Measurements from ENCODE around the gene PRELP. TPM values are rescaled to one million over a fixed set of nuclear protein-coding genes. Genes with fewer than 3 reads are reported as not detected.
"Not testable (repeated sequence)": the region's sequence is repeated elsewhere in the genome, so short reads cannot be mapped to it uniquely, and the experiment has no call there.

Gene PRELP
- total RNA-seq, 2 experiments from 2014 or later = not detected

GRCh38 chr1:203443296-203443695 is 32.3 kb upstream of the PRELP start:
- intact Hi-C loops (cut with DNase I, micrococcal nuclease) = no loop called here
- CTCF ChIA-PET = interaction anchor here (1.3 kb wide), 1 partner anchor 176 kb away, joined by 4 read pairs; no protein-coding TSS in a partner anchor
- ATAC-seq = no peak
- peaks cover 2% of the 10 kb centered on the region for H3K9me3 Mint-ChIP-seq (ENCODE audit: low read depth)
- POLR2A ChIA-PET = no interaction called here
- no peak overlapping the region for H3K4me3 Mint-ChIP-seq
- H3K27ac Mint-ChIP-seq = no peak overlapping the region
- H3K36me3 Mint-ChIP-seq (ENCODE audit: low read depth) = no peaks in the 10 kb centered on the region
- peaks cover 4% of the 10 kb centered on the region for H3K27me3 Mint-ChIP-seq
- DNase-seq = no peak
- H3K4me1 Mint-ChIP-seq = no peaks in the 10 kb centered on the region

- Mint-ChIP-seq H3K36me3 (ENCODE audit: low read depth) (no peaks in the 10 kb centered on the region), H3K4me3 (no peak overlapping the region), H3K9me3 (ENCODE audit: low read depth) (peaks cover 2% of the 10 kb centered on the region), H3K4me1 (no peaks in the 10 kb centered on the region), H3K27me3 (peaks cover 4% of the 10 kb centered on the region), H3K27ac (no peak overlapping the region)
- ChIA-PET CTCF (interaction anchor here (0.6 to 1.3 kb wide), 2 partner anchors 177 to 752 kb away, joined by 3 to 4 read pairs; partner anchors contain the start of gene KISS1), POLR2A (no interaction called here)
- intact Hi-C loops (cut with DNase I, micrococcal nuclease) = no loop called here
- no peak for DNase-seq
- ATAC-seq = no peak
Measured at GRCh38 chr1:203444171-203444576, 31.4 kb upstream of the PRELP start.

- CTCF ChIA-PET = interaction anchor here (1.1 to 1.6 kb wide), 5 partner anchors 9 to 178 kb away, joined by 3 to 5 read pairs (median 4); no protein-coding TSS in a partner anchor
- Mint-ChIP-seq H3K4me1 (no peaks in the 10 kb centered on the region), H3K9me3 (ENCODE audit: low read depth) (peaks cover 2% of the 10 kb centered on the region), H3K27ac (no peak overlapping the region), H3K4me3 (no peak overlapping the region), H3K36me3 (ENCODE audit: low read depth) (no peaks in the 10 kb centered on the region), H3K27me3 (peaks cover 11% of the 10 kb centered on the region)
- POLR2A ChIA-PET = no interaction called here
- ATAC-seq (no peak), DNase-seq (no peak)
- intact Hi-C loops (cut with DNase I, micrococcal nuclease) = no loop called here
Measured at GRCh38 chr1:203447151-203447550, 28.5 kb upstream of the PRELP start.

GRCh38 chr1:203447598-203447997 is 28.0 kb upstream of the PRELP start:
- H3K4me1 Mint-ChIP-seq; H3K4me3 Mint-ChIP-seq; H3K9me3 Mint-ChIP-seq (ENCODE audit: low read depth); ATAC-seq; POLR2A ChIA-PET; H3K36me3 Mint-ChIP-seq (ENCODE audit: low read depth); H3K27ac Mint-ChIP-seq; DNase-seq; intact Hi-C loops (cut with DNase I, micrococcal nuclease): not testable (repeated sequence)
- peaks cover 11% of the 10 kb centered on the region for H3K27me3 Mint-ChIP-seq
- CTCF ChIA-PET = interaction anchor here (1.1 to 1.6 kb wide), 5 partner anchors 9 to 178 kb away, joined by 3 to 5 read pairs (median 4); no protein-coding TSS in a partner anchor

- H3K27me3 Mint-ChIP-seq = peaks cover 9% of the 10 kb centered on the region
- intact Hi-C loops (cut with DNase I, micrococcal nuclease) = no loop called here
- H3K9me3 Mint-ChIP-seq (ENCODE audit: low read depth) = peaks cover 2% of the 10 kb centered on the region
- ATAC-seq (no peak), DNase-seq (no peak)
- ChIA-PET POLR2A (no interaction called here), CTCF (interaction anchor here (1.5 to 1.6 kb wide), 2 partner anchors 113 to 179 kb away, joined by 3 to 4 read pairs; no protein-coding TSS in a partner anchor)
- no peak overlapping the region for H3K4me3 Mint-ChIP-seq
- H3K27ac Mint-ChIP-seq = no peak overlapping the region
- H3K36me3 Mint-ChIP-seq (ENCODE audit: low read depth) = no peaks in the 10 kb centered on the region
- no peaks in the 10 kb centered on the region for H3K4me1 Mint-ChIP-seq
Measured at GRCh38 chr1:203448521-203449061, 27.0 kb upstream of the PRELP start.

GRCh38 chr1:203450001-203450400 is 25.6 kb upstream of the PRELP start:
- ATAC-seq (no peak), DNase-seq (no peak)
- H3K27me3 Mint-ChIP-seq = peaks cover 11% of the 10 kb centered on the region
- ChIA-PET CTCF (interaction anchor here (1.0 to 1.7 kb wide), 2 partner anchors 183 to 234 kb away, joined by 3 to 5 read pairs; no protein-coding TSS in a partner anchor), POLR2A (no interaction called here)
- intact Hi-C loops (cut with DNase I, micrococcal nuclease) = no loop called here
- no peaks in the 10 kb centered on the region for H3K36me3 Mint-ChIP-seq (ENCODE audit: low read depth)
- no peak overlapping the region for H3K4me3 Mint-ChIP-seq
- H3K9me3 Mint-ChIP-seq (ENCODE audit: low read depth) = peaks cover under 1% of the 10 kb centered on the region
- H3K27ac Mint-ChIP-seq = no peak overlapping the region
- H3K4me1 Mint-ChIP-seq = no peaks in the 10 kb centered on the region

DNA sequence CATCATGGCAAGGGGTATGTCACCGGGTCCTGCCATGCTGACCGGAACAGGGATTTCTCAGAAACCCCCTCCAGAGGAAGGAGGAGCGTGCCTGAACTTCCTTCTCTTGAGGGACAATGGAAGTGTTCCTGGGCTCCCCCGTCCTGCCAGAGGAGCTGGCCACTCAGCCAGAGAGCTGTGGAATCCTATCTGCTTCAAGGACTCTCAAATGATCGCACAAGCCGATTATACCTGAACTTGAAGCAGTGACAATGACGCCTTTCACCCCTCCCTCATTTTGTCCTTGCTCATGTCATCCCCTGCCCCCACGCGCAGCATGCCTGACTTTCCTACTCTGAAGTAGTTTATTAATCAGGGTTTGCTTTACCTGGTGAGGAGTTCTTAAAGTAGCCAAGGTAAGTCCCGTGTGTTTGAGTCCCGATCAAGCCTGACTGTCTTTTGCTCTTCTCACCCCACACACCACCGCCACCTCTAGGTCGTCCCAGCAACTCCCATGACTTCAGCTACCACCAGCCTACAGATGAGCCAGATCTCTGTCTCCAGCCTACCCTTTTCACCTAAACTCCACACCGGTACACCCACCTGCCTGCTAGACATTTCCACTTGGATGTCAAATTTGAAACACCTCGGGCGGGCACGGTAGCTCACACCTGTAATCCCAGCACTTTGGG is 25.0 kb upstream of the PRELP start:
- Mint-ChIP-seq H3K36me3 (ENCODE audit: low read depth) (no peaks in the 10 kb centered on the region), H3K9me3 (ENCODE audit: low read depth) (no peaks in the 10 kb centered on the region), H3K4me1 (no peaks in the 10 kb centered on the region), H3K27ac (no peak overlapping the region), H3K4me3 (no peak overlapping the region), H3K27me3 (peaks cover 11% of the 10 kb centered on the region)
- POLR2A ChIA-PET = no interaction called here
- ATAC-seq = no peak
- DNase-seq = no peak
- intact Hi-C loops (cut with DNase I, micrococcal nuclease) = no loop called here
- CTCF ChIA-PET = interaction anchor here (1.0 to 1.7 kb wide), 2 partner anchors 183 to 234 kb away, joined by 3 to 5 read pairs; no protein-coding TSS in a partner anchor

DNA sequence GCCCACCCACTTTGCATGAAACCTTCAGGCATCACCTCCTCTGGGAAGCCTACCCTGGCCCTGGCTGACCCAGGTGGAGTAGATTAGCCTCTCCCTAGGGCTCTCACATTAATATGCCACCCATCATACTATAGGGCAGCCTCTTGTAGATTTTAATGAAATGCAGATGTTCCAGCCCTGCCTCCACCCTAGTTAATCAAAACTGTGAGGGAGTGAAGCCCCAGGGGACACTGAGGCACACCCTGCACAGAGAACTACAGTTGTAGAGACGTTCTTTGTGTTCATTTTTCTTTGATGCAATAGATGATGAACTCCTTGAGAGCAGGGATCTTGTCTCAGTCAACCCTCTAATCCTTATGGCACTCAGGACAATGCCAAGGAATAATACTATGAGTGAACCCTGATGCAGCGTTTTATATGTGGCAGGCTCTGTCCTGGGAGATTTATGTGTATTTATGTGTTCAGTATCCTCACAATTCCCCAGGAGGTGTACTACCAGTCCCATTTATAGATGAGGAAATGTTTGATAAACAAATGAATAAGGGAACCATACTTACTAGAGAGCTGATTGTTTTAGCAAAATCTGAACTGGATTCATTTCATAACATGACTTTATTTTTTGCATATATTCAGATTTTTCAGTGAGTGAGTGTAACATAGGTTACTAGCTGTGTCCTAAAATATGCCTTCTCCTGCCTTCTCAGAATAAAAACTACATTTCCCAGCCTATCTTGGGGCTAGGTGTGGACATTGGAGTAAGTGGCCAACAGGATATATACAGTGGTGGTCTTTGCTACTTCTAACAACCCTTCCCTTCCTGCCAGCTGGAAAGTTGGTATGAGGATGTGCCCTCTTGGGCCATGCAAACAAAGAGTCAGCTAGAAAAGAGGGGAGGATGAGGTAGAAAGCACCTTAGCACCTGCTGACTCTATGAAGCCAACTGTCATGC is 23.5 kb upstream of the PRELP start:
- ATAC-seq (no peak), DNase-seq (no peak)
- H3K4me3 Mint-ChIP-seq = no peak overlapping the region
- intact Hi-C loops (cut with DNase I, micrococcal nuclease) = no loop called here
- H3K27ac Mint-ChIP-seq = no peak overlapping the region
- no peaks in the 10 kb centered on the region for H3K4me1 Mint-ChIP-seq
- ChIA-PET CTCF (interaction anchor here (1.0 kb wide), 1 partner anchor 185 kb away, joined by 3 read pairs; no protein-coding TSS in a partner anchor), POLR2A (no interaction called here)
- no peaks in the 10 kb centered on the region for H3K36me3 Mint-ChIP-seq (ENCODE audit: low read depth)
- H3K9me3 Mint-ChIP-seq (ENCODE audit: low read depth) = no peaks in the 10 kb centered on the region
- peaks cover 11% of the 10 kb centered on the region for H3K27me3 Mint-ChIP-seq

- CTCF ChIA-PET = interaction anchor here (1.0 kb wide), 1 partner anchor 186 kb away, joined by 3 read pairs; no protein-coding TSS in a partner anchor
- Mint-ChIP-seq H3K4me3 (no peak overlapping the region), H3K27me3 (peaks cover 15% of the 10 kb centered on the region), H3K27ac (no peak overlapping the region), H3K9me3 (ENCODE audit: low read depth) (no peaks in the 10 kb centered on the region), H3K36me3 (ENCODE audit: low read depth) (no peaks in the 10 kb centered on the region), H3K4me1 (no peaks in the 10 kb centered on the region)
- ATAC-seq = no peak
- DNase-seq = no peak
- intact Hi-C loops (cut with DNase I, micrococcal nuclease) = no loop called here
- POLR2A ChIA-PET = no interaction called here
Measured at GRCh38 chr1:203453016-203453415, 22.6 kb upstream of the PRELP start.

DNA sequence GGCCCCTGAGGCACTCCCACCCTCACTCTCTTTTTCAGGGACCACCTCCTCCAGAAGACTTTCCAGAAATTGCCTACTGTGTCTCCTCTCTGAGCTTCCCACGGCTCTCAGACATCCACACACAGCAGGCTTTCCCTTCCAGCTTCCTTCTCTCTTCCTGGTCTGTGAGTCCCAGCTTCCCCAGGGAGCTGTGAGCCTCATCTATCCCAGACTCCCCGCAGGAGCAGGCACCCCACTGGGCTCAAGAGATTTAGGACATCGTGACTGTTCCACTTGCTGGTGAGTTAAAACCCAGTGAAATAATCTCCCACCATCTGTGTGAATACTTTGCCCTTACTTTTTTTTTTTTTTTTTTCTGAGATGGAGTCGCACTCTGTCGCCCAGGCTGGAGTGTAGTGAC is 22.0 kb upstream of the PRELP start:
- no peak for ATAC-seq
- ChIA-PET POLR2A (no interaction called here), CTCF (interaction anchor here (0.6 kb wide), 1 partner anchor 1567 kb away, joined by 3 read pairs; no protein-coding TSS in a partner anchor)
- no peak for DNase-seq
- Mint-ChIP-seq H3K27ac (no peak overlapping the region), H3K4me3 (no peak overlapping the region), H3K27me3 (peaks cover 17% of the 10 kb centered on the region), H3K4me1 (no peaks in the 10 kb centered on the region), H3K9me3 (ENCODE audit: low read depth) (no peaks in the 10 kb centered on the region), H3K36me3 (ENCODE audit: low read depth) (no peaks in the 10 kb centered on the region)
- intact Hi-C loops (cut with DNase I, micrococcal nuclease) = no loop called here

GRCh38 chr1:203454986-203455471 is 20.6 kb upstream of the PRELP start:
- Mint-ChIP-seq H3K4me3 (no peak overlapping the region), H3K27me3 (peaks cover 19% of the 10 kb centered on the region), H3K9me3 (ENCODE audit: low read depth) (no peaks in the 10 kb centered on the region), H3K27ac (no peak overlapping the region), H3K4me1 (no peaks in the 10 kb centered on the region), H3K36me3 (ENCODE audit: low read depth) (no peaks in the 10 kb centered on the region)
- DNase-seq = no peak
- intact Hi-C loops (cut with DNase I, micrococcal nuclease) = no loop called here
- ChIA-PET POLR2A (no interaction called here), CTCF (no interaction called here)
- no peak for ATAC-seq

Data from activated CD4-positive, alpha-beta T cell treated with anti-CD3 and anti-CD28 coated beads for 36 hours (primary cell).